Astrocyte (in vitro differentiated cells and primary cell): Measurements from ENCODE around the gene NRTN. TPM values are rescaled to one million over a fixed set of nuclear protein-coding genes. Genes with fewer than 3 reads are reported as not detected.

Source experiments
- DNase-seq: peaks from one replicate; pipeline ENCODE4 v3.0.0-alpha.2; 2010; ENCODE audit warnings: low read depth
- FAIRE-seq: peaks from 2 replicates; lab custom pipeline; 2011; peaks lifted over from hg19 to GRCh38; lab: Jason Lieb, UNC
- H2AFZ ChIP-seq: 2 replicates; pipeline ENCODE4 v1.6.0; 2012; ENCODE audit warnings: low read depth, low read length, inconsistent platforms
- H3K27ac ChIP-seq: 2 replicates; pipeline ENCODE4 v1.5.1; 2011; ENCODE audit warnings: low read depth, low read length, inconsistent platforms
- H3K27me3 ChIP-seq: 2 replicates; pipeline ENCODE4 v1.6.0; 2011; ENCODE audit warnings: low read length, inconsistent platforms; ENCODE audit not compliant: insufficient read depth
- H3K36me3 ChIP-seq: 2 replicates; pipeline ENCODE4 v1.5.1; 2011; ENCODE audit warnings: low read length, inconsistent platforms; ENCODE audit not compliant: insufficient read depth
- H3K4me1 ChIP-seq: 2 replicates; pipeline ENCODE4 v1.5.1; 2011; ENCODE audit warnings: low read length, inconsistent platforms; ENCODE audit not compliant: insufficient read depth
- H3K4me2 ChIP-seq: 2 replicates; pipeline ENCODE4 v1.6.0; 2012; ENCODE audit warnings: low read length, inconsistent platforms
- H3K4me3 ChIP-seq: 2 replicates; pipeline ENCODE4 v1.5.1; 2011; ENCODE audit warnings: low read depth, mild to moderate bottlenecking, low read length, inconsistent platforms; ENCODE audit not compliant: insufficient read depth
- H3K79me2 ChIP-seq: 2 replicates; pipeline ENCODE4 v1.6.0; 2012; ENCODE audit warnings: mild to moderate bottlenecking, low read length, inconsistent platforms; ENCODE audit not compliant: insufficient read depth
- H3K9ac ChIP-seq: 2 replicates; pipeline ENCODE4 v1.6.0; 2012; ENCODE audit warnings: mild to moderate bottlenecking, low read length, inconsistent platforms
- H3K9me3 ChIP-seq: 2 replicates; pipeline ENCODE4 v1.5.1; 2012; ENCODE audit warnings: low read depth, mild to moderate bottlenecking, low read length, inconsistent platforms; ENCODE audit not compliant: insufficient read depth
- H4K20me1 ChIP-seq: 2 replicates; pipeline ENCODE4 v1.6.0; 2012; ENCODE audit warnings: low read length, inconsistent platforms; ENCODE audit not compliant: insufficient read depth
- H3K27ac Mint-ChIP-seq: one replicate; pipeline ENCODE4 v1.8.0; 2021; ENCODE audit warnings: mild to moderate bottlenecking, mixed read lengths; ENCODE audit not compliant: unreplicated experiment
- H3K27me3 Mint-ChIP-seq: one replicate; pipeline ENCODE4 v1.8.0; 2021; ENCODE audit warnings: low read depth, mixed read lengths; ENCODE audit not compliant: unreplicated experiment
- H3K36me3 Mint-ChIP-seq: one replicate; pipeline ENCODE4 v1.8.0; 2021; ENCODE audit warnings: low read depth, mixed read lengths; ENCODE audit not compliant: unreplicated experiment
- H3K4me1 Mint-ChIP-seq: one replicate; pipeline ENCODE4 v1.8.0; 2021; ENCODE audit warnings: low read depth, mixed read lengths; ENCODE audit not compliant: unreplicated experiment
- H3K4me3 Mint-ChIP-seq: one replicate; pipeline ENCODE4 v1.8.0; 2021; ENCODE audit warnings: mild to moderate bottlenecking, moderate library complexity, mixed read lengths; ENCODE audit not compliant: unreplicated experiment
- H3K9me3 Mint-ChIP-seq: one replicate; pipeline ENCODE4 v1.8.0; 2021; ENCODE audit warnings: mild to moderate bottlenecking, mixed read lengths; ENCODE audit not compliant: unreplicated experiment
- CTCF ChIP-seq: IDR thresholded peaks from 2 replicates; pipeline ENCODE4 v1.5.1; 2011; ENCODE audit warnings: low read depth, mild to moderate bottlenecking, inconsistent platforms, low read length, moderate library complexity; ENCODE audit not compliant: insufficient read depth
- EZH2 ChIP-seq: IDR thresholded peaks from 2 replicates; pipeline ENCODE4 v1.6.1; 2012; ENCODE audit warnings: mild to moderate bottlenecking, low read length, inconsistent platforms; ENCODE audit not compliant: insufficient read depth
- total RNA-seq: library from RNA; stranded (reverse); gene quantifications from 2 replicates; pipeline ENCODE4 v1.2.1, GENCODE V29; 2021

Gene NRTN
- total RNA-seq, 1 donor from 2014 or later, result 0.66 TPM

- no peak for TF ChIP-seq CTCF
- no peak for TF ChIP-seq EZH2
- no peak overlapping the region for H3K4me2 ChIP-seq
- no peak overlapping the region for H3K27ac Mint-ChIP-seq
- H3K36me3 Mint-ChIP-seq, result no peaks in the 10 kb centered on the region
- FAIRE-seq (no peak), DNase-seq (no peak)
- H3K27me3 ChIP-seq, result peaks cover 4% of the 10 kb centered on the region
- H3K27me3 Mint-ChIP-seq, result peaks cover 45% of the 10 kb centered on the region
- H3K79me2 ChIP-seq, result no peaks in the 10 kb centered on the region
- no peaks in the 10 kb centered on the region for H3K9me3 Mint-ChIP-seq
- no peak overlapping the region for H3K4me3 ChIP-seq
- H3K9me3 ChIP-seq, result no peaks in the 10 kb centered on the region
- peaks cover 6% of the 10 kb centered on the region for H3K4me1 Mint-ChIP-seq
- H2AFZ ChIP-seq, result no peak overlapping the region
- no peaks in the 10 kb centered on the region for H4K20me1 ChIP-seq
- H3K4me1 ChIP-seq, result no peaks in the 10 kb centered on the region
- H3K9ac ChIP-seq, result no peak overlapping the region
- H3K36me3 ChIP-seq, result no peaks in the 10 kb centered on the region
- H3K4me3 Mint-ChIP-seq, result no peak overlapping the region
- no peak overlapping the region for H3K27ac ChIP-seq
Observed at GRCh38 chr19:5864013-5864720, 59.3 kb downstream of the NRTN start.

- no peak overlapping the region for H3K4me2 ChIP-seq
- H3K4me3 ChIP-seq, result no peak overlapping the region
- H3K4me1 ChIP-seq, result no peaks in the 10 kb centered on the region
- Mint-ChIP-seq H3K9me3 (no peaks in the 10 kb centered on the region), H3K27ac (peak overlapping the region; percentile 1), H3K27me3 (peaks cover 45% of the 10 kb centered on the region), H3K4me1 (peaks cover 6% of the 10 kb centered on the region), H3K36me3 (no peaks in the 10 kb centered on the region), H3K4me3 (no peak overlapping the region)
- H4K20me1 ChIP-seq, result no peaks in the 10 kb centered on the region
- peaks cover 4% of the 10 kb centered on the region for H3K27me3 ChIP-seq
- H3K9me3 ChIP-seq, result no peaks in the 10 kb centered on the region
- no peak overlapping the region for H3K9ac ChIP-seq
- no peak overlapping the region for H3K27ac ChIP-seq
- H3K36me3 ChIP-seq, result no peaks in the 10 kb centered on the region
- TF ChIP-seq CTCF (peak; percentile 7), EZH2 (no peak)
- DNase-seq (no peak), FAIRE-seq (no peak)
- no peaks in the 10 kb centered on the region for H3K79me2 ChIP-seq
- no peak overlapping the region for H2AFZ ChIP-seq
Observed at GRCh38 chr19:5864725-5865486, 60.0 kb downstream of the NRTN start.

GRCh38 chr19:5865772-5866171, 60.9 kb downstream of the NRTN start:
- Mint-ChIP-seq H3K4me3 (no peak overlapping the region), H3K36me3 (no peaks in the 10 kb centered on the region), H3K27ac (no peak overlapping the region), H3K27me3 (peaks cover 45% of the 10 kb centered on the region), H3K9me3 (no peaks in the 10 kb centered on the region), H3K4me1 (peaks cover 6% of the 10 kb centered on the region)
- Histone ChIP-seq H3K27me3 (peaks cover 4% of the 10 kb centered on the region), H3K9ac (no peak overlapping the region), H3K36me3 (no peaks in the 10 kb centered on the region), H3K4me1 (no peaks in the 10 kb centered on the region), H3K79me2 (no peaks in the 10 kb centered on the region), H3K4me2 (no peak overlapping the region), H3K27ac (no peak overlapping the region), H3K9me3 (no peaks in the 10 kb centered on the region), H4K20me1 (no peaks in the 10 kb centered on the region), H3K4me3 (no peak overlapping the region), H2AFZ (no peak overlapping the region)
- FAIRE-seq (no peak), DNase-seq (no peak)
- no peak for TF ChIP-seq EZH2
- TF ChIP-seq CTCF, result no peak
